Endometrial microvascular endothelial cells (primary cell): ENCODE data around the gene SNPH. TPM values are rescaled to one million over a fixed set of nuclear protein-coding genes. Genes with fewer than 3 reads are reported as not detected.

Source experiments
- in situ Hi-C: cut with HindIII; loops from 2 replicates; pipeline ENCODE4 v1.10.0; 2017; ENCODE audit warnings: low sequenced_read_pairs, low pct_unique_long_range_greater_than_20kb; ENCODE audit errors: inconsistent ontology term
- total RNA-seq: library from RNA; depleted of rRNA; stranded (reverse); fragments of >200 nt; gene quantifications from one replicate; pipeline ENCODE4 v1.2.3, GENCODE V29; 2015; ENCODE audit errors: inconsistent ontology term

SNPH gene
- total RNA-seq, 1 donor from 2014 or later, result 11.9 TPM

GRCh38 chr20:1345756-1346093 is 79.6 kb downstream of the SNPH start:
- in situ Hi-C loops, result no loop called here

DNA sequence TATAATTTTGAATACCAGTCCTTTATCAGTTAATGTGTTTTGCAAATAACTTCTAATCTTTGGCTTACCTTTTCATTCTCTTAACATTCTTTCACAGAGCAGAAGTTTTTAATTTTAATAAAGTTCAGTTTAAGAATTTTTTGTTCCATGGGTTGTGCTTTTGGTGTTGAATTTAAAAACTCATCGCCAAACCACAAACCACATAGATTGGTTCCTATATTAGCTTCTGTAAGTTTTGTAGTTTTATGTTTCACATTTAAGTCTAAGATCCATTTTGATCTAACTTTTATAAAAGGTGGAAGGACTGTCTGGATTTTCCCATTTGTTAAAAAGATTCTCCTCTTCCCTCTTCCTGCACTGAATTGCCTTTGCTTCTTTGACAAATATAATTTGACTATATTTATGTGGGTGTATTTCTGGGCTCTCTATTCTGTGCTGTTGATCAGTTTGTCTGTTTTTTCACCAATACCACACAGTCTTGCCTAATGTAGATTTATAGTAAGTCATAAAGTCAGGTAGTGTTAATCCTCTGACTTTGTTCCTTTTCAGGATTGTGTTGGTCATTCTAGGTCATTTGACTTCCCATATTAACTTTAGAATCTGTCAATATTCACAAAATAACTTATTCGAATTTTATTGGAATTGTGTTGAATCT is 80.3 kb downstream of the SNPH start:
- in situ Hi-C loops, result no loop called here

DNA sequence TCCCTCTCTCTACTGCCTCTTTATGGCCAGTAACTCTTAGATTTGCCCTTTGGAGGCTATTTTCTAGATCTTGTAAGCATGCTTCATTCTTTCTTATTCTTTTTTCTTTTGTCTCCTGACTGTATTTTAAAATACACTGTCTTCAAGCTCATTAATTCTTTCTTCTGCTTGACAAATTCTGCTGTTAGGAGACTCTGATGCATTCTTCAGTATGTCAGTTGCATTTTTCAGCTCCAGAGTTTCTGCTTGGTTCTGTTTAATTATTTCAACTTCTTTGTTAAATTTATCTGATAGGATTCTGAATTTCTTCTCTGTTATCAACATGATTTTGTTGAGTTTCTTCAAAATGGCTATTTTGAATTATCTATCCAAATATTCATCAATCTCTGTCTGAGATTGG is 87.9 kb downstream of the SNPH start:
- in situ Hi-C loops, result no loop called here

GRCh38 chr20:1357921-1358671 is 92.0 kb downstream of the SNPH start:
- in situ Hi-C loops, result no loop called here

Other genes with a start within 250 kb of the SNPH start
- gene PSMF1, start 147.7 kb upstream of the SNPH start, total RNA-seq, result 198 TPM
- gene TMEM74B, start 81.3 kb upstream of the SNPH start, total RNA-seq, result not detected
- not detected for gene C20orf202, start 62.8 kb upstream of the SNPH start, total RNA-seq
- gene RAD21L1, start 40.2 kb upstream of the SNPH start, total RNA-seq, result not detected
- gene SDCBP2, start 62.8 kb downstream of the SNPH start, total RNA-seq, result 16.6 TPM
- 511 TPM for gene FKBP1A, start 126.8 kb downstream of the SNPH start, total RNA-seq
- 54.2 TPM for gene NSFL1C, start 200.6 kb downstream of the SNPH start, total RNA-seq
- 0.19 TPM for gene SIRPB2, start 225.1 kb downstream of the SNPH start, total RNA-seq